Myocyte (in vitro differentiated cells): Measurements from ENCODE around the gene CAPNS1. TPM values are rescaled to one million over a fixed set of nuclear protein-coding genes. Genes with fewer than 3 reads are reported as not detected.
A peak's percentile ranks its signal among the peaks of the same experiment; 100 is the strongest.
"Not testable (repeated sequence)": the region's sequence is repeated elsewhere in the genome, so short reads cannot be mapped to it uniquely, and the experiment has no call there.

Source experiments
- DNase-seq: peaks from one replicate; pipeline ENCODE4 v3.0.0-alpha.2; 2012; ENCODE audit warnings: low read depth
- total RNA-seq: library from RNA; depleted of rRNA; stranded (reverse); fragments of >200 nt; gene quantifications from 2 replicates; pipeline ENCODE4 v1.2.3, GENCODE V29; 2014

The CAPNS1 gene
- total RNA-seq, 1 donor from 2014 or later: 398 TPM

DNA sequence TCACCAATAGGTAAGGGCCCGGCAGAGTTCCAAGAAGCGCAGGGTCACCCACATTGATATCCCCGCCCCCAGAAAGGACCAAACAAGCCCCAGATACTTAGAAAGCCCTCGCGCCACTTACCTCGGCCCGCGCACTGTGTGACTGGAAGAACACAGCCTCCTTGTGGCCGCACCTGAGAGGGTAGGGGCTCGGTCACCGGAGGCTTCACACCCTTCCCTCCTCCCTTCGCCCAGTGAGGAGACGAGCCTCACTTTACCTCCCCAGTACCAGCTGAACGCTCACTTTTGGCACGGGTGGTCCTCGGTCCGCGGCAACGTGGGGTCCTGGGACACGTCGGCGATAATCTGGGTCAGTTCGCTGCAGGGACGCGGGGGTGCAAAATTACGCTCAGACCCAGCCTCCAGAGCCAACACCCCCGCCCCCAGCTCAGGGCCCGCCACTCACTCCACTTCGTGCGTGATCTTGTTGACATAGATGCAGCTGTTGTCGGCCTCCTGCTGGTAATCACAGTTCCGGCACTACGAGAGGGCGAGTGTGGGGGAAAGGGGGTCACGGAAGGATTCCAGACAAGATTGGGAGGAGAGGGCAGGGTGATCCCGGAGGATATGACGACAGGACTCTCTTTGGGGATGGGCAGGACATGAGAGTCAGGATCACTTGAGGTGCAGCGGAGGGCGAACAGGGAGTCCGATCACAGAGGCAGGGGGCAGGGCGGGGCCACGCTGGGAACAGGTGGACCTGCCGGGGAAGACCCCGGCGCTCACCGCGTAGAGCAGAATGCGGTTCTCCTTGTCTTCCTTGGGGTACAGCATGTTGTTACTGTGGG, 25.8 kb upstream of the CAPNS1 start:
- DNase-seq: peak; percentile 78

DNA sequence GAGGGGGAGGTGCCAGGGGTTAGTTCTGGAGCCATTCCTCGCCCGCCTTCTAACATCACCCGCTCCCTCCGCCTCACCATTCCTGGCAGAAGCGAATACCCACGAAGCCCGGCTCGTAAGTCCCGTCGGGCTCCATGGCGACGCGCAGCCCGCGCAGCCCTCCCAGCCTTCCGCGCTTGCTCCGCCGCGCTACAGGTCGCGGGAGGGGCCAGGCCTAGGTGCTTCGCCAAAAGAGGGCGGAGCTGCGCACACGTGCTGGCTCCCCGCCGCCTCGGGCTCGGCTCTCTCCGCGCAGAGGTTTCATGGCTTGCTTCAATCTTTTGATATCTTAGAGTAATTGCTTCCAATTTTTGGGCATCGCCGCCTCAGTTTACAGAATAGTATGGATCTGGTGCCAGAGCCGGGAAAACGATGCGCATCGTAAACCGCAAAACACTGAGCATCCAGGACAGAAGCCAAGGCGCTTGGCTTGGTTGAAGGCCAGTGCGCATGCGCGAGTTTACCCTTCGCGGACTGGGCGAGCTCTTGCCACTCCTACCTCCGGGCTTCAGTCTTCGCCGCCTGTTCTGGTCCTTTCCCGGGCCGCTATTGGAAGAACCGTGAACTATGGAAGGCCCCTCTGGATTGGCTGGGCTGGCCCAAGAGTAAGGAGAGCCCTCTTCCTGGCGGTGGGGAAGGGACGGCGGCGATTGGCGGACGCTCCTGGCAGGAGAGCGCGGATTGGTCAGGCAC, 25.0 kb upstream of the CAPNS1 start, which contains the start of gene POLR2I:
Gene POLR2I, minus strand, starts transcription at position 155 of the 732 bp plus-strand sequence. Its CDS starts 19 bp downstream, at position 136.
- peak; percentile 100 for DNase-seq

DNA sequence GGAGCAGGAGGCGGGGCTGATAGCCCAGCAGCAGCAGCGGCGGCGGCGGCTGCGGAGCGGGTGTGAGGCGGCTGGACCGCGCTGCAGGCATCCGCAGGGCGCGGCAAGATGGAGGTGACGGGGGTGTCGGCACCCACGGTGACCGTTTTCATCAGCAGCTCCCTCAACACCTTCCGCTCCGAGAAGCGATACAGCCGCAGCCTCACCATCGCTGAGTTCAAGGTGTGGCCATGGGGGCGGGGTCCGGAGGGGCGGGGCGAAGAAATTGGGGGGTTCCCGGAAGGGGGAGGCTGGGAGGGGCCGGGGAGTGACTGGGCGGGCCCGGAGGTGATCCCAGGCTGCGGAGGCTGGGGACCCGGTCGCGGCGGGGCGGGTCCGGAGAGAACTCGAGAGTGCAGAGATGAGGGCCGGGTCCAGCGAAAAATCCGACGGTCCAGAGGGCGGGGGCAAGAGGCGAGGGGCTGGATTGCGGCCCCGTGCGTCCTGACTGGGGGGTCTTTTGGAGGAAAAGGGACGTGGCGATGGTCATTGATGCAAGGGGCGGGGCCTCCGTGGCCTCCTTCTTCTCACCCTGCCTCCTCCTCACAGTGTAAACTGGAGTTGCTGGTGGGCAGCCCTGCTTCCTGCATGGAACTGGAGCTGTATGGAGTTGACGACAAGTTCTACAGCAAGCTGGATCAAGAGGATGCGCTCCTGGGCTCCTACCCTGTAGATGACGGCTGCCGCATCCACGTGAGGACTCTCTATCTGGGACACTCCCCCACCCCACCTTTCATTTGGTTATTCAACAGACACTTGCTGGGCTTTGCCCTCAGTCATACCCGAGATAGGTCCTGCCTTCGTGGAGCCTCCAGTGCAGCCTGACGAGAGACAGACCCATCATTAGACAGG, 24.2 kb upstream of the CAPNS1 start, which contains the start of gene TBCB:
Gene TBCB, plus strand, starts transcription at position 16 of the 891 bp plus-strand sequence. Its CDS starts 93 bp downstream, at position 109.
- DNase-seq: no peak

DNA sequence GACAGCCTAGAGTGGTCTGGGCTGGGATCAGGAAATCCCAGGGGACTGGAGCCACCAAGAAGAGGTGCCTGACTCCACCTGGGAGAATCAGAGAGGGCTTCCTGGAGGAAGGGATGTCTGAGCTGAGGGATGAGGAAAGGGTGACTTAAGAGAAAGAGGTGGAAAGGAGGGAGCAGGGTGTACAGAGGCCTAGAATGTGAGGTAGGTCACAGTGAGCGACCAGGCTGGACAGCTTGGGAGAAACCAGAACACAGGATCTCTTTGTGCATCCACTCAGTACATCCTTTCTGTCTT, 23.6 kb upstream of the CAPNS1 start:
- no peak for DNase-seq

DNA sequence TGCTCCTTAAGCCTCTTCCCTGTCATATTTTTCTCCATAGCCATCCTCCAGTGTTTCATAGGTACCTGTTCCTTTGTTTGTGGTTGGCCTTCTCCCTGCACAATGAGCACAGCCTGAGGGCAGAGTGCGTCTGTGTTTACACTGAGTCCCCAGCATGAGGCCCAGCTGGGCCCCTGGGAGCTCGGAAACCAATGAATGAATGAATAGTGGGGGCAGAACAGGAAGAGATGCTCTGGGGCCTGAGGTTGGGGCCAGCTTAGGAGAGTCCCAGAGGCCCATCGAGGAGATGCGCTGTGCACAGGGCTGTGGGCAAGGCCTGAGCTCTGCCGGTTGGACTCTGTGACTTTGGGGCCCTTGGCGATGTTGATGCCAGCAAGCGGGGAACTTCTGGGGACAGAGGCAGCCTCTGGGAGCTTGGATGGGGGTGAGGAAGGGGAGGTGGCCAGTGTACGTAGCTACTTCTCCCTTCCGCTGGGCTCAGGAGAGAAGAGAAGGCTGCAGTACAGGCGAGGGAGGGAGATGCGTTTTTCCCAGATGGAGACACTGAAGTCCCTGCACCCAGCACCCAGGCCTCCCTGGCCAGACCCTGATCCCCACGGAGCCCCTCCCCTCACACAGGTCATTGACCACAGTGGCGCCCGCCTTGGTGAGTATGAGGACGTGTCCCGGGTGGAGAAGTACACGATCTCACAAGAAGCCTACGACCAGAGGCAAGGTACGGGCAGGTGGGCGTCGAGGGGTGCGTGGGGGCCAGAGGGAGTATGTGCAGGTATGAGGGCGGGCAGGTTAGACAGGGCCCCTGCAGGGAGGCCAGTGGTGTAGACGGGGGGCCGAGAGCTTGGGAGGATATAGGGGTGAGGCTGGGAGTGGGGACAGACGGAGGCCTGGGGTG, 19.5 kb upstream of the CAPNS1 start:
- no peak for DNase-seq

DNA sequence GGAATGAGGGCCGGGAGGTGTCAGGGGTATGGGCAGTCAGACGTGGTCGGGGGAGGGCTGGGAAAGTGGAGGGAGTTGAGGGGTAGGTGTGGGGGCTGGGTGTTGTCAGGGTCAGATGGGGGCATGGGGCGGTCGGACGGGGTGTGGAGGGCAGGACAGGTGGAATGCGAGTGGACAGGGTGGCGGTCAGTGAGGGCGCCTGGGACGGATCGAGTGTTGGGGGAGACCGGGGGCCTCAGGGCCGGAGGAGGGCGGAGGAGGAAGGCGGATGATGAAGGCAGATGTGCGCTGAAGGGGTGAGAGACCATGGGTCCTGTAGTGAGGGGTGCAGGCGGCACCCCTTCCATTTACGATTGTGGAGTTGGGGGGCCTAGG, 18.9 kb upstream of the CAPNS1 start:
- no peak for DNase-seq

DNA sequence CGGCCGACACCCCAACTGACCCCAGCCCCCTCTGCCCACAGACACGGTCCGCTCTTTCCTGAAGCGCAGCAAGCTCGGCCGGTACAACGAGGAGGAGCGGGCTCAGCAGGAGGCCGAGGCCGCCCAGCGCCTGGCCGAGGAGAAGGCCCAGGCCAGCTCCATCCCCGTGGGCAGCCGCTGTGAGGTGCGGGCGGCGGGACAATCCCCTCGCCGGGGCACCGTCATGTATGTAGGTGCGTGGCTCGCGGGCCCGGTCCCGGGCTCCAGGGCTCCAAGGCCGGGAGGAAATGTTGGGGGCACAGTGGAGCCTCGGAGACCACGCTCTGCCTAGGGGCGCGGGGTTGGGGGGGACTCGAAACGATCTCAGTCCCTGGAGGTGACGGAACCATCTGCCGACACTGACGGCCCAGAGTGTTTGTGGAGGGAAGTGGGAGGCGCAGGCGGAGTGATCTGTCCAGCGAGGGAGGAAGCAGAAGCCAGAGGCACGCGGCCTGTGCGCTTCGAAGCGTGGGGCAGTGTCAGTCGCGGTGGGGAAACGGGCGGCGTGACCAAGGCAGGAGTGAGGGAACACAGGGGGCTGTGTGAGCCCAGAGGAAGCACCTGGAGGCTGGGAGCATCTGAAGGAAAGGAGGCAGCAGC, 18.3 kb upstream of the CAPNS1 start:
- no peak for DNase-seq

DNA sequence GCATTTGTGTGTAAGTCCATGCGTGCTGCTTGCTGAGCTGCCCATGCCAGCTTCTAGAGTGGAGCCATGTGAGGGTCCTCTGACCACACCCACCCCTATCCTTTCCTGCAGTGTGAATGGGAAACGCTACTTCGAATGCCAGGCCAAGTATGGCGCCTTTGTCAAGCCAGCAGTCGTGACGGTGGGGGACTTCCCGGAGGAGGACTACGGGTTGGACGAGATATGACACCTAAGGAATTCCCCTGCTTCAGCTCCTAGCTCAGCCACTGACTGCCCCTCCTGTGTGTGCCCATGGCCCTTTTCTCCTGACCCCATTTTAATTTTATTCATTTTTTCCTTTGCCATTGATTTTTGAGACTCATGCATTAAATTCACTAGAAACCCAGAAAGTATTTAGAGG, 14.3 kb upstream of the CAPNS1 start:
- no peak for DNase-seq

DNA sequence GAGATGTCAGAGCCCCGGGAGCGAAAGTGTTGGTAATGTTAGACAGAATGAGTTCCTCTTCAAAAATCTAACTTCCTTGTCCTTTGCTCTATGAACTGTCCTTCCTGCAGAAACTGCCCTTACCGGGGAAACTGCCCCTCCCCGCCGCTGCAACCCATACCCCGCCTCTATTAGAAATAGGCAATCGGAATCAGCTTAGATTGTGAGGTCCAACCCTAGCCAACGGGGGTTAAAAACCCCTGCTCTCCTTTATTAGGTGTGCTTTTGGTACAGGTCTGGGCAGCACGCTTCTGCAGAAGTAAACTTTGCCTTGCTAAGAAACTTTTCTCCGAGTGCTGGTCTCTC, 11.5 kb upstream of the CAPNS1 start:
- no peak for DNase-seq

DNA sequence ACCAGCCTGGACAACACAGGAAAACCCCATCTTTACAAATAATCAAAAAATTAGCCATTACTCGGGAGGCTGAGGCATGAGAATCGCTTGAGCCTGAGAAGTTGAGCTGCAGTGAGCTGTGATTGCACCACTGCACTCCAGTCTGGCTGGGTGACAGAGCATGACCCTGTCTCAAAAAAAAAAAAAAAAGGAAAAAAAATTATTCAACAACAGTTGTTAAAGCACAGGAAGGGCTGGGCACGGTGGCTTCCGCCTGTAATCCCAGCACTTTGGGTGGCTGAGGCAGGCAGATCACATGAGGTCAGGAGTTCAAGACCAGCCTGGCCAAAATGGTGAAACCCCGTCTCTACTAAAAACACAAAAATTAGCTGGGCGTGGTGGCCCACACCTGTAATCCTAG, 8.6 kb upstream of the CAPNS1 start:
- DNase-seq: not testable (repeated sequence)

DNA sequence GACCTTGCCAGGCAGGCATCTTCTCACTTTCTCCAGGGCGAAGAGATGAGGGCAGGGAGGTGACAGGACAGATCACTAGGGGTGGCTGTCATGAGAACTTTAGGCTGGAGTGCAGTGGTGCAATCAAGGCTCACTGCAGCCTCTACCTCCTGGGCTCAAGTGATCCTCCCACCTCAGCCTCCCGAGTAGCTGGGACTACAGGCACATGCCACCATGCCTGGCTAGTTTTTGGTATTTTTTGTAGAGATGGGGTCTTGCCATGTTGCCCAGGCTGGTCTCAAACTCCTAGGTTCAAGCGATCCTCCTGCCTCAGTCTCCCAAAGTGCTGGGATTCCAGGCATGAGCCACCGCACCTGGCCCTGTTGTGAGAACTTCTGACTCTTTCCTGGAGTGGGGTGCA, 5.0 kb upstream of the CAPNS1 start:
- DNase-seq: not testable (repeated sequence)

DNA sequence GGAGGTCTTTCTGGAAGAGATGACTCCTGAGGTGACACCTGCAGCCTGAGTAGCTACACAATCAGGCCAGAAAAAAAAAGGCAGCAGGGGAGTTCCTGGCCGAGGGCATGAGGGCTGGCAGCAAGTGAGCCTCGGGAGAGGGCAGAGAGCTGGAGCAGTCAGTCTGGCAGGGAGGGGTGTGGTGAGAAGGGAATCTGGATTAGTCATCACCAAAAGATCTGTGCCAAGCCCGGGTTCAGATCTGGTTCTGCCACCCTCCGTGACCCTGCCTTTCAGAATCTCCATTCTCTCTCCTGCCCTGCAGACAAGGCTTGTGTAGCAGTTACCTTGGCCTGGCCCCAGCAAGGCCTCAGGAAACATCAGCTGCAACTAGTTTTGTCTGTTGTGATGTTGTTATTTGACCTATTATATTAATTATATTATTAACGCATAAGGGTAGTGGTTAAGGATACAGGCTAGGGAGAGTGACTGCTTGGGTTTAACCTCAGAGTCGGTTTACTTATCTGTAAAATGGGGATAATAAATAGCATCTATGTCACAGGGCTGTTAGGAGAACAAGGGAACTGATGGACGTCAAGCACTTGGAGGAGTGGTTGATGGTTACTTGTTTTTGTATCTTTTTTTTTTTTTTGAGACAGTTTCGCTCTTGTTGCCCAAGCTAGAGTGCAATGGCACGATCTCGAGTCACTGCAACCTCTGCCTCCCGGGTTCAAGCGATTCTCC, 2.7 kb upstream of the CAPNS1 start:
- peak; percentile 91 for DNase-seq

DNA sequence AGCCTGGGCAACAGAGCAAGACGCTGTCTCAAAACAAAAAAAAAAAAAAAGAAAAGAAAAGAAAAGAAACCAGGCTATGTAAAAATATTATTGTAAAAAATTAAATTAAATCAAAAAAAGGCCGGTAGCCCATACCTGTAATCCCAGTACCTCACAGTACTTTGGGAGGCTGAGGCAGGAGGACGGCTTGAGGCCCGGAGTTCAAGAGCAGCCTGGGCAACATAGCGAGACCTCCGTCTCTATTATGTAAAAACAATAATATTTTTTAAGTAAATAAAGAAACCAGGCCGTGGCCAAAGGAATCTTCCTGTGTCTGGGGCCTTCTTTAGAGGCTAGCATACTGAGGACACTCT, 770 bp upstream of the CAPNS1 start:
- DNase-seq: no peak

DNA sequence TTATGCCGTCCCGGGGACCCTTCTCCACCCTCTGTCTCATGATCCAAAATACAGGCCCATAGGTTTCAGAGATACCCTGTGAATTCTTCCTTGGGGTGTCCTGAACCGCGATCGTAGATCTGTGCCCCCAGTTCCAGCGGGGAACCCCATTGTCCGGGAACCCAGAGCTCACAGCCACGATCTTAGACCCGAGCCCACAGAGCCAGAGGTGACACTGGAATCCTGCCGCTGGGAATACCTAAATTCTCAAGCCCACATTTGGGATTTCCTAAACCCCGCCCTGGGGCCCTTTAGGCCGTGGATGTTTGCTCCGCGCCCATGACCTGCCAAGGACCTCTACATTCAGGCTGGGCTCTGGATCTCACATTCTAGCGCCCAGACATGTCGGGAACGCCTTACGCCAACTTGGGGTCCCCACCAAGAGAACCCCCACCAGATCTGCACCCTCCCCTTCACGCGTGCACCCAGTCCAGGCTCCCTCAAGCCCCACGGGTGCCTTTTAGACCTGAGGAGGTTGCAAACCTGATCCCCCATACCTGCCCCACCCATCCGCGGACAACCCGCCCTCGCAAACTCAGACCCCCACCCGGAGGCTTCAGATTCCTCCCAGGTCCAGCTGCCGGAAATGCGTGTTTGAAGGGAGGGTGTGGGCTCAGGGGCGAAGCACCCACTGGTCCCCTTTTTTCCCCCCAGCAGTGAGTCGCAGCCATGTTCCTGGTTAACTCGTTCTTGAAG, 605 bp downstream of the CAPNS1 start:
- DNase-seq: peak; percentile 63

DNA sequence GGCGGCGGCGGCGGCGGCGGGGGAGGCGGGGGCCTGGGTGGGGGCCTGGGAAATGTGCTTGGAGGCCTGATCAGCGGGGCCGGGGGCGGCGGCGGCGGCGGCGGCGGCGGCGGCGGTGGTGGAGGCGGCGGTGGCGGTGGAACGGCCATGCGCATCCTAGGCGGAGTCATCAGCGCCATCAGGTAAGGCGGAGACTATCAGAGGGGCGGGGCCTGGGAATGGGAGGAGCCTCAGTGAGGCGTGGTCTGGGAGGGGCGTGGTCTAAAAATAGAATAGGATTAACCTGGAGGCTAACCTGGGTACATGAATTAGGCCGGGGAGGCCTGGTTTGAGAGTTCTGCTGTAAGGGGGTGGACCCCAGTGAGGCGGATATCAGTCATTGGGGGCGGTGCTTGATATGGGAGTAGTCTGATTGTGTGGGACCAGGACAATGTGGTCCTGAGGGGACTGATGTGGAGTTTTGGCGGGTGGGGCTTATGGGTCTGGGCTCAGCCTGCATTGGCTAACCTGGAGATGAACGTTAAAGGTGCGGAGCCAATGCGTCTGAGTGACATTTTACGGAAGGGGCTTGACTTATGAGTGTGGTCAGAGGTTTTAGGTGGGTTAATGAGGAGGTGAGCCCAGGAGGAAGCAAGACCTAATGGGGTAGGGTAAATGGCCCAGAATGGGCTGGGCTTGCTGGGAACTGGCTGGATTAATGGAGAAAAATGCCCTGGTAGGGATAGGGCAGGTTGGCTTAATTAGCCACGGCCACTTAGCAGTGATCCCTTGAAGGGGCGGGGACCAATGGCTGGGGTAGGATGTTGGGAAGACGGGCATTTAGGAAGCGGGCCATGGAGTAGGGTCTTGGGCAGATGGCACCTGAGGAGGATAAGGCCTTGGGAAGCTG, 1.4 kb downstream of the CAPNS1 start:
- peak; percentile 87 for DNase-seq

DNA sequence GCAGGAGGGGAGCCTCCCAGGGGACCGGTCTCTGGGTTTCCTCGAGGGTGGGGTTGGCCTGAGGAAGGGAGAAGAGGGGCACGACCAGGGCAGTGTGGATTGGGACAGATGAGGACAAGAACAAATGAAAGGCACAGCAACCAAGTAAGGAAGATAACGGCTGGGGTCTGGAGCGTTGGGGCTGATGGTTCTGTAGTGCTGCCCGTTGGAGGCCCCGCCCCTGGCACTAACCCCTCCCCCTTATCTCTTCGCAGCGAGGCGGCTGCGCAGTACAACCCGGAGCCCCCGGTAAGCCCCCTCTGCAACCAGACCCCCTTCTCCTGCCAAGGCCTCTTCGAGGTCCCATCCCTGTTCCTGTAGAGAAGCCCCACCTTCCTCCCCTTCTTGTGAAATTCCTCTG, 2.2 kb downstream of the CAPNS1 start:
- no peak for DNase-seq

DNA sequence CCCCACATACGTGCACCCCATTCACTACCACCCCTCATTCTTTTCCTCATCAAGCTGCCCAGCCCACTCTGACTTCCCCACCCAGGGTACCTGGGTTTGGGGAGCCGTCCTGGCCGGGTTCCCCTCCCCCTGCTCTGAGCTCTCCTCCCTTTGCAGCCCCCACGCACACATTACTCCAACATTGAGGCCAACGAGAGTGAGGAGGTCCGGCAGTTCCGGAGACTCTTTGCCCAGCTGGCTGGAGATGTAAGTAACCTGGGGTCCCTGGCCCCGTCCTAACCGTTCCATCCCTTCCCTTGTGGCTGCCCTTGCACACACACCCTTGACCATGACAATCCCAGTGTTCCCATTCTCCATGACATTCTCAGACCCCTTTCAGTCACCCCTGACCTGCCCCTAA, 2.6 kb downstream of the CAPNS1 start:
- DNase-seq: no peak

DNA sequence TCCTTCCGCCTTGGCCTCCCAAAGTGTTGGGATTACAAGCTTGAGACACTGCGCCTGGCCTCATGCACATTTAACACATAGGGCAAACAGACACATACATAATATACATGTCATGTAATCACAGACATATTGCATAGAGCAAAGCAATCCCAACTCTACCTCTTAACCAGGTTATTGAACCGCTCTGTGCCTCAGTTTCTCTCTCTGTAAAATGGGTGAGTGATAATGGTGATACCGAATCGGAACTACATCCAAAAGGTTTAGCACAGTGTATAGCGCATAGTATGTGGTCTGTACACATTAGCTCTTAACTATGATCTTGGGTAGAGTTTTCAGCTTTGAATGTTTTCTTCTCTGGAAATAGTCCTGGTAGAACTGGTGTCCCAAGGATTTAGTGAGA, 4.8 kb downstream of the CAPNS1 start:
- no peak for DNase-seq
